Measurements from ENCODE around the gene RASGRP1.

The RASGRP1 gene

GRCh38 chr15:38454696-38455090, 109.9 kb downstream of the RASGRP1 start:
- DNase-seq = no peak

DNA sequence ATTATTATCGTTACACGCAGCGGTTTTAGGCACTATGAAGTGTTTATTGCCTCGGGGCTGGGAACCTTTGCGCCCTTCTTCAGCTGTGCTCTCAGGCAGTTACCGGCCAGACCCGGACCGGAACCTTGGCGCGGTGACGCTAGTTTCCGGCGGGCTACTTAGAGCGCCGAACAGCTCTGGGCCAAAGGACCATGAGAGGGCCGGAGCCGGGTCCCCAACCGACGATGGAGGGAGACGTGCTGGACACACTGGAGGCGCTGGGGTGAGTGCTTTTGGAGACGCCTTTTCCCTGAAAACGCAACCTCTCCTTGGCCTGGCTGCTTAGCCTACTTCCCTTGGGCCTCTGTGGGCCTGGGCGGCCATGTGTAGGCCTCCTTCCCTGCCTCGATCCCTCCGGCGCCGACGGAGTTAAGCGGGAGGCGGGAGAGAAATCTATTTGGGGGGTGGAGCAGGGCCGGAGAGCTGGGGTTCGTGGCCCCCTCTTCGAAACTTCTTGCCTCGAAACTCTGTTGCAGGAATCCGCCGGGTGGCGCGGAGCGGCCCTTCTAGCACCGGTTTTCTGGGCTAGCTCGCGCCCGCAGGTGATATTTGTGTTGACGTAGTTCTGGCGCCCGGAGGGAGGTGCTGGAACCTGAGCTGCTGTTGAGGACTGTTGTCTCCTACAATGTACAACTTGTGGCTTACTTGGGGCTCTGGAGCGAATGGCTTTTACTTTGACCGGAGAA, 110.5 kb downstream of the RASGRP1 start, which contains the start of gene FAM98B:
TSS of gene FAM98B (plus strand) at position 157 of the 725 bp plus-strand sequence. CDS start at position 192, 35 bp downstream.
- peak; percentile 81 for DNase-seq

DNA sequence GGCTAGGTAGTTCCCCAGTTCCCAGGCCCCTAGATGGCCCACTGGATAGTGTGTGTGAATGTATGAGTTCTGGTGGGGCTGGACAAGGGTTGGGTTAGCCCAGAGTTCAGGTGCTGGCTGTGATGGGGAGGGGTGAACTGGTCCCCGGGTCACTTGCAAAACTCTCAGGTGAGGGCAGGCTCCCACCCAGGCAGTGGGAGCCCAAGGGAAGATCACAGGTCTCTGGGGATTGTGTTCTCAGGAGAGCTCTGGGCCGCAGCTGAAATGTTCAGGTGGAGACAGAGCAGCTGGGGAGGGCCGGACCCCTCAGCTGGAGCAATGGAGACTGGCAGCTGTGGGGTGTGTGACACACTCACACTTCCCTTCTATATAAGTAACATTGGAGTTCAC, 123.5 kb downstream of the RASGRP1 start:
- no peak for DNase-seq

GRCh38 chr15:38440353-38441129, 124.1 kb downstream of the RASGRP1 start:
- peak; percentile 19 for DNase-seq
